DOHH2 (cell line): Measurements from ENCODE around the gene GSG1L.

ENCODE experiments used
- EZH2phosphoT487 ChIP-seq: fragments of 200-600 bp; sonication (generic); IDR thresholded peaks from 2 replicates; pipeline ENCODE4 v1.6.1; 2017; ENCODE audit warnings: borderline replicate concordance, mild to moderate bottlenecking, antibody characterized with exemption, low read length, moderate library complexity, mixed read lengths
- TF ChIP-seq, protein P1 (sequence below): fragments of 200-600 bp; sonication (generic); IDR thresholded peaks from one replicate; pipeline ENCODE4 v1.5.1; 2014; ENCODE audit warnings: antibody characterized with exemption, mild to moderate bottlenecking, low read depth, low read length; ENCODE audit not compliant: poor library complexity, severe bottlenecking

DNA sequence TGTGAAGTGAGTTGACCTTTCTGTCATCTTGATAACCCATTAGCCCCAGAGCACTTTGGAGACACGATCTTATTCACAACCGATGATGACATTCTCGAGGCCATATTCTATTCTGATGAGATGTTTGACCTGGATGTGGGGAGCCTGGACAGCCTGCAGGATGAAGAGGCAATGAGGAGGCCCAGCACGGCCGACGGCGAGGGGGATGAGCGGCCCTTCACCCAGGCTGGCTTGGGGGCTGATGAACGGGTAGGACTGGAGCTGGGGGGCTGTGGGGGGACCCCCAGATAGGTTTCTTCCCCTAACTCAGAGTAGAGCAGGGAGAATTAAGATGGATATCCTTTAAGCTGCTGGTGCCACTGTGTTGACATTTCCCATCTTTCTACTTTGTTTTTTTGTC is 311.8 kb downstream of the GSG1L start:
- TF ChIP-seq, protein P1, sequence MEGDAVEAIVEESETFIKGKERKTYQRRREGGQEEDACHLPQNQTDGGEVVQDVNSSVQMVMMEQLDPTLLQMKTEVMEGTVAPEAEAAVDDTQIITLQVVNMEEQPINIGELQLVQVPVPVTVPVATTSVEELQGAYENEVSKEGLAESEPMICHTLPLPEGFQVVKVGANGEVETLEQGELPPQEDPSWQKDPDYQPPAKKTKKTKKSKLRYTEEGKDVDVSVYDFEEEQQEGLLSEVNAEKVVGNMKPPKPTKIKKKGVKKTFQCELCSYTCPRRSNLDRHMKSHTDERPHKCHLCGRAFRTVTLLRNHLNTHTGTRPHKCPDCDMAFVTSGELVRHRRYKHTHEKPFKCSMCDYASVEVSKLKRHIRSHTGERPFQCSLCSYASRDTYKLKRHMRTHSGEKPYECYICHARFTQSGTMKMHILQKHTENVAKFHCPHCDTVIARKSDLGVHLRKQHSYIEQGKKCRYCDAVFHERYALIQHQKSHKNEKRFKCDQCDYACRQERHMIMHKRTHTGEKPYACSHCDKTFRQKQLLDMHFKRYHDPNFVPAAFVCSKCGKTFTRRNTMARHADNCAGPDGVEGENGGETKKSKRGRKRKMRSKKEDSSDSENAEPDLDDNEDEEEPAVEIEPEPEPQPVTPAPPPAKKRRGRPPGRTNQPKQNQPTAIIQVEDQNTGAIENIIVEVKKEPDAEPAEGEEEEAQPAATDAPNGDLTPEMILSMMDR = no peak
- no peak for TF ChIP-seq EZH2phosphoT487
